ENCODE measurements around the gene ERVFRD-1.
A peak's percentile ranks its signal among the peaks of the same experiment; 100 is the strongest.

Gene ERVFRD-1

GRCh38 chr6:11120271-11121005, 8.9 kb upstream of the ERVFRD-1 start (continued):
- no peak for TF ChIP-seq ELK4 (IDR thresholded peaks at IDR 0.05; ENCODE audit: borderline replicate concordance, low read depth, low read length)
- TF ChIP-seq, protein P1, sequence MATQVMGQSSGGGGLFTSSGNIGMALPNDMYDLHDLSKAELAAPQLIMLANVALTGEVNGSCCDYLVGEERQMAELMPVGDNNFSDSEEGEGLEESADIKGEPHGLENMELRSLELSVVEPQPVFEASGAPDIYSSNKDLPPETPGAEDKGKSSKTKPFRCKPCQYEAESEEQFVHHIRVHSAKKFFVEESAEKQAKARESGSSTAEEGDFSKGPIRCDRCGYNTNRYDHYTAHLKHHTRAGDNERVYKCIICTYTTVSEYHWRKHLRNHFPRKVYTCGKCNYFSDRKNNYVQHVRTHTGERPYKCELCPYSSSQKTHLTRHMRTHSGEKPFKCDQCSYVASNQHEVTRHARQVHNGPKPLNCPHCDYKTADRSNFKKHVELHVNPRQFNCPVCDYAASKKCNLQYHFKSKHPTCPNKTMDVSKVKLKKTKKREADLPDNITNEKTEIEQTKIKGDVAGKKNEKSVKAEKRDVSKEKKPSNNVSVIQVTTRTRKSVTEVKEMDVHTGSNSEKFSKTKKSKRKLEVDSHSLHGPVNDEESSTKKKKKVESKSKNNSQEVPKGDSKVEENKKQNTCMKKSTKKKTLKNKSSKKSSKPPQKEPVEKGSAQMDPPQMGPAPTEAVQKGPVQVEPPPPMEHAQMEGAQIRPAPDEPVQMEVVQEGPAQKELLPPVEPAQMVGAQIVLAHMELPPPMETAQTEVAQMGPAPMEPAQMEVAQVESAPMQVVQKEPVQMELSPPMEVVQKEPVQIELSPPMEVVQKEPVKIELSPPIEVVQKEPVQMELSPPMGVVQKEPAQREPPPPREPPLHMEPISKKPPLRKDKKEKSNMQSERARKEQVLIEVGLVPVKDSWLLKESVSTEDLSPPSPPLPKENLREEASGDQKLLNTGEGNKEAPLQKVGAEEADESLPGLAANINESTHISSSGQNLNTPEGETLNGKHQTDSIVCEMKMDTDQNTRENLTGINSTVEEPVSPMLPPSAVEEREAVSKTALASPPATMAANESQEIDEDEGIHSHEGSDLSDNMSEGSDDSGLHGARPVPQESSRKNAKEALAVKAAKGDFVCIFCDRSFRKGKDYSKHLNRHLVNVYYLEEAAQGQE (tag by site-specific recombination; IDR thresholded peaks at IDR 0.05): no peak
- TF ChIP-seq ZNF214 (tag by site-specific recombination; IDR thresholded peaks at IDR 0.05; ENCODE audit: borderline replicate concordance): no peak
- TF ChIP-seq ZNF121 (tag by site-specific recombination; IDR thresholded peaks at IDR 0.05): no peak
- no peak for TF ChIP-seq ZNF221 (tag by site-specific recombination; IDR thresholded peaks at IDR 0.05; ENCODE audit: borderline replicate concordance)
- TF ChIP-seq ZNF426 (tag by site-specific recombination; IDR thresholded peaks at IDR 0.05): no peak
- no peak for TF ChIP-seq ZBTB10 (tag by site-specific recombination; IDR thresholded peaks at IDR 0.05)
- peak; percentile 73; the same call in 1 of the 2 replicates for TF ChIP-seq ZEB2 (tag by site-specific recombination; IDR thresholded peaks at IDR 0.05)
- TF ChIP-seq KLF8 (tag by site-specific recombination; IDR thresholded peaks at IDR 0.05): peak; percentile 38; the same call in 1 of the 2 replicates
- TF ChIP-seq ZNF76 (tag by site-specific recombination; IDR thresholded peaks at IDR 0.05; ENCODE audit: borderline replicate concordance, low read depth): no peak; the same call in 1 of the 2 replicates
- peak; percentile 50; the same call in 1 of the 2 replicates for TF ChIP-seq ZNF2 (tag by site-specific recombination; IDR thresholded peaks at IDR 0.05)
- peak; percentile 40; the same call in 1 of the 2 replicates for TF ChIP-seq PRDM1 (tag by site-specific recombination; IDR thresholded peaks at IDR 0.05)
- TF ChIP-seq GLIS1 (tag by site-specific recombination; IDR thresholded peaks at IDR 0.05): no peak
- TF ChIP-seq ZNF169 (tag by site-specific recombination; IDR thresholded peaks at IDR 0.05): no peak
- TF ChIP-seq ZNF37A (tag by site-specific recombination; IDR thresholded peaks at IDR 0.05): no peak
- peak; percentile 18; the same call in 1 of the 2 replicates for TF ChIP-seq ZNF501 (tag by site-specific recombination; IDR thresholded peaks at IDR 0.05)
- no peak for TF ChIP-seq REPIN1 (tag by site-specific recombination; IDR thresholded peaks at IDR 0.05; ENCODE audit: low read depth)
- no peak for TF ChIP-seq EGR2 (tag by site-specific recombination; IDR thresholded peaks at IDR 0.05; ENCODE audit: low read depth)
- TF ChIP-seq ZNF292 (tag by site-specific recombination; IDR thresholded peaks at IDR 0.05; ENCODE audit: borderline replicate concordance, low read depth): no peak
- TF ChIP-seq, protein P2, sequence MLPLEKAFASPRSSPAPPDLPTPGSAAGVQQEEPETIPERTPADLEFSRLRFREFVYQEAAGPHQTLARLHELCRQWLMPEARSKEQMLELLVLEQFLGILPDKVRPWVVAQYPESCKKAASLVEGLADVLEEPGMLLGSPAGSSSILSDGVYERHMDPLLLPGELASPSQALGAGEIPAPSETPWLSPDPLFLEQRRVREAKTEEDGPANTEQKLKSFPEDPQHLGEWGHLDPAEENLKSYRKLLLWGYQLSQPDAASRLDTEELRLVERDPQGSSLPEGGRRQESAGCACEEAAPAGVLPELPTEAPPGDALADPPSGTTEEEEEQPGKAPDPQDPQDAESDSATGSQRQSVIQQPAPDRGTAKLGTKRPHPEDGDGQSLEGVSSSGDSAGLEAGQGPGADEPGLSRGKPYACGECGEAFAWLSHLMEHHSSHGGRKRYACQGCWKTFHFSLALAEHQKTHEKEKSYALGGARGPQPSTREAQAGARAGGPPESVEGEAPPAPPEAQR (tag by site-specific recombination; IDR thresholded peaks at IDR 0.05): no peak
- no peak for TF ChIP-seq ZNF530 (tag by site-specific recombination; IDR thresholded peaks at IDR 0.05; ENCODE audit: low read depth)
- no peak for TF ChIP-seq BCL11B (tag by site-specific recombination; IDR thresholded peaks at IDR 0.05; ENCODE audit: low read depth)
- 0 out of 2 replicates have a peak, but pooled peaks have one; percentile 9 for TF ChIP-seq PRDM10 (tag by site-specific recombination; IDR thresholded peaks at IDR 0.05)
- no peak for TF ChIP-seq ZNF621 (tag by site-specific recombination; IDR thresholded peaks at IDR 0.05)
- no peak for TF ChIP-seq ZNF175 (tag by site-specific recombination; IDR thresholded peaks at IDR 0.05)
- TF ChIP-seq ZFP69B (tag by site-specific recombination; IDR thresholded peaks at IDR 0.05): peak; percentile 25; the same call in 1 of the 2 replicates
